ENCODE data around the gene MARCHF3. TPM values are rescaled to one million over a fixed set of nuclear protein-coding genes. Genes with fewer than 3 reads are reported as not detected.

Gene MARCHF3
- polyA plus RNA-seq, 4 donors = 3.6 to 8.5 (median 5.4) TPM

- H3K4me3 ChIP-seq (ENCODE audit: low read depth in 1 of 3, low read length in 3 of 3) = no peak overlapping the region
- WGBS, 3 donors = 40 to 86% (median 71%) methylated on average over 4 of the region's 4 CpGs
- no peaks in the 10 kb centered on the region for H3K27me3 ChIP-seq (ENCODE audit: control insufficient read depth in 3 of 3, insufficient read depth in 3 of 3, low read length in 3 of 3)
- peaks cover 0 to 4% (median 0%) of the 10 kb centered on the region in 3 donors for H3K4me1 ChIP-seq (ENCODE audit: control insufficient read depth in 3 of 3, insufficient read depth in 2 of 3, low read depth in 1 of 3, low read length in 2 of 3)
- no peaks in the 10 kb centered on the region for H3K9me3 ChIP-seq (ENCODE audit: control insufficient read depth in 2 of 2, insufficient read depth in 1 of 2, low read depth in 1 of 2, low read length in 1 of 2)
- no peaks in the 10 kb centered on the region for H3K36me3 ChIP-seq (ENCODE audit: control insufficient read depth in 3 of 3, insufficient read depth in 2 of 3, low read depth in 1 of 3, low read length in 3 of 3)
- FAIRE-seq (no peak), DNase-seq (peak in 1 of 2 donors; percentile 9)
- peak overlapping the region in 1 of 3 donors; percentile 72 for H3K27ac ChIP-seq (ENCODE audit: low read depth in 1 of 3, low read length in 2 of 3)
Observed at GRCh38 chr5:126852091-126852571, 178.2 kb downstream of the MARCHF3 start.

- WGBS, 3 donors = 59 to 89% (median 79%) methylated on average over 14 of the region's 14 CpGs
- Histone ChIP-seq H3K4me3 (ENCODE audit: low read depth in 1 of 3, low read length in 3 of 3) (no peak overlapping the region), H3K36me3 (ENCODE audit: control insufficient read depth in 3 of 3, insufficient read depth in 2 of 3, low read depth in 1 of 3, low read length in 3 of 3) (no peaks in the 10 kb centered on the region), H3K4me1 (ENCODE audit: control insufficient read depth in 3 of 3, insufficient read depth in 2 of 3, low read depth in 1 of 3, low read length in 2 of 3) (peaks cover 0 to 4% (median 0%) of the 10 kb centered on the region in 3 donors), H3K9me3 (ENCODE audit: control insufficient read depth in 2 of 2, insufficient read depth in 1 of 2, low read depth in 1 of 2, low read length in 1 of 2) (no peaks in the 10 kb centered on the region), H3K27ac (ENCODE audit: low read depth in 1 of 3, low read length in 2 of 3) (peak overlapping the region in 1 of 3 donors; percentile 72), H3K27me3 (ENCODE audit: control insufficient read depth in 3 of 3, insufficient read depth in 3 of 3, low read length in 3 of 3) (no peaks in the 10 kb centered on the region)
- FAIRE-seq (no peak), DNase-seq (no peak)
Observed at GRCh38 chr5:126851501-126852011, 178.8 kb downstream of the MARCHF3 start.

GRCh38 chr5:126849101-126849678, 181.2 kb downstream of the MARCHF3 start:
- WGBS, 3 donors = 13 to 50% (median 33%) methylated on average over 3 of the region's 3 CpGs
- DNase-seq (peak; percentile 64 to 71), FAIRE-seq (no peak)
- Histone ChIP-seq H3K27me3 (ENCODE audit: control insufficient read depth in 3 of 3, insufficient read depth in 3 of 3, low read length in 3 of 3) (no peaks in the 10 kb centered on the region), H3K27ac (ENCODE audit: low read depth in 1 of 3, low read length in 2 of 3) (no peak overlapping the region), H3K9me3 (ENCODE audit: control insufficient read depth in 2 of 2, insufficient read depth in 1 of 2, low read depth in 1 of 2, low read length in 1 of 2) (no peaks in the 10 kb centered on the region), H3K36me3 (ENCODE audit: control insufficient read depth in 3 of 3, insufficient read depth in 2 of 3, low read depth in 1 of 3, low read length in 3 of 3) (no peaks in the 10 kb centered on the region), H3K4me3 (ENCODE audit: low read depth in 1 of 3, low read length in 3 of 3) (no peak overlapping the region), H3K4me1 (ENCODE audit: control insufficient read depth in 3 of 3, insufficient read depth in 2 of 3, low read depth in 1 of 3, low read length in 2 of 3) (peaks cover 0 to 8% (median 4%) of the 10 kb centered on the region in 3 donors)

GRCh38 chr5:126848253-126848652, 182.1 kb downstream of the MARCHF3 start:
- Histone ChIP-seq H3K9me3 (ENCODE audit: control insufficient read depth in 2 of 2, insufficient read depth in 1 of 2, low read depth in 1 of 2, low read length in 1 of 2) (no peaks in the 10 kb centered on the region), H3K4me1 (ENCODE audit: control insufficient read depth in 3 of 3, insufficient read depth in 2 of 3, low read depth in 1 of 3, low read length in 2 of 3) (peaks cover 0 to 8% (median 4%) of the 10 kb centered on the region in 3 donors), H3K27me3 (ENCODE audit: control insufficient read depth in 3 of 3, insufficient read depth in 3 of 3, low read length in 3 of 3) (no peaks in the 10 kb centered on the region), H3K36me3 (ENCODE audit: control insufficient read depth in 3 of 3, insufficient read depth in 2 of 3, low read depth in 1 of 3, low read length in 3 of 3) (no peaks in the 10 kb centered on the region), H3K4me3 (ENCODE audit: low read depth in 1 of 3, low read length in 3 of 3) (no peak overlapping the region), H3K27ac (ENCODE audit: low read depth in 1 of 3, low read length in 2 of 3) (no peak overlapping the region)
- 69 to 78% (median 77%) methylated on average over 8 of the region's 8 CpGs for WGBS, 3 donors
- FAIRE-seq = no peak
- DNase-seq = no peak

GRCh38 chr5:126847826-126848251, 182.5 kb downstream of the MARCHF3 start:
- Histone ChIP-seq H3K4me1 (ENCODE audit: control insufficient read depth in 3 of 3, insufficient read depth in 2 of 3, low read depth in 1 of 3, low read length in 2 of 3) (peaks cover 0 to 8% (median 4%) of the 10 kb centered on the region in 3 donors), H3K4me3 (ENCODE audit: low read depth in 1 of 3, low read length in 3 of 3) (no peak overlapping the region), H3K27ac (ENCODE audit: low read depth in 1 of 3, low read length in 2 of 3) (no peak overlapping the region), H3K36me3 (ENCODE audit: control insufficient read depth in 3 of 3, insufficient read depth in 2 of 3, low read depth in 1 of 3, low read length in 3 of 3) (no peaks in the 10 kb centered on the region), H3K9me3 (ENCODE audit: control insufficient read depth in 2 of 2, insufficient read depth in 1 of 2, low read depth in 1 of 2, low read length in 1 of 2) (no peaks in the 10 kb centered on the region), H3K27me3 (ENCODE audit: control insufficient read depth in 3 of 3, insufficient read depth in 3 of 3, low read length in 3 of 3) (no peaks in the 10 kb centered on the region)
- FAIRE-seq (no peak), DNase-seq (no peak)
- WGBS, 3 donors = 72 to 91% (median 87%) methylated on average over 3 of the region's 3 CpGs

GRCh38 chr5:126847456-126847820, 182.9 kb downstream of the MARCHF3 start:
- 84 to 95% (median 91%) methylated on average over 4 of the region's 4 CpGs for WGBS, 3 donors
- H3K27ac ChIP-seq (ENCODE audit: low read depth in 1 of 3, low read length in 2 of 3) = no peak overlapping the region

GRCh38 chr5:126846744-126847455, 183.5 kb downstream of the MARCHF3 start:
- Histone ChIP-seq H3K36me3 (ENCODE audit: control insufficient read depth in 3 of 3, insufficient read depth in 2 of 3, low read depth in 1 of 3, low read length in 3 of 3) (no peaks in the 10 kb centered on the region), H3K27me3 (ENCODE audit: control insufficient read depth in 3 of 3, insufficient read depth in 3 of 3, low read length in 3 of 3) (no peaks in the 10 kb centered on the region), H3K9me3 (ENCODE audit: control insufficient read depth in 2 of 2, insufficient read depth in 1 of 2, low read depth in 1 of 2, low read length in 1 of 2) (no peaks in the 10 kb centered on the region), H3K27ac (ENCODE audit: low read depth in 1 of 3, low read length in 2 of 3) (no peak overlapping the region), H3K4me1 (ENCODE audit: control insufficient read depth in 3 of 3, insufficient read depth in 2 of 3, low read depth in 1 of 3, low read length in 2 of 3) (peaks cover 0 to 7% (median 4%) of the 10 kb centered on the region in 3 donors), H3K4me3 (ENCODE audit: low read depth in 1 of 3, low read length in 3 of 3) (no peak overlapping the region)
- WGBS, 3 donors = 87 to 95% (median 95%) methylated on average over 5 of the region's 5 CpGs
- FAIRE-seq = no peak
- DNase-seq = no peak

More at GRCh38 chr5:126847456-126847820, 182.9 kb downstream of the MARCHF3 start:
- H3K9me3 ChIP-seq (ENCODE audit: control insufficient read depth in 2 of 2, insufficient read depth in 1 of 2, low read depth in 1 of 2, low read length in 1 of 2) = no peaks in the 10 kb centered on the region
- no peak for DNase-seq
- H3K4me1 ChIP-seq (ENCODE audit: control insufficient read depth in 3 of 3, insufficient read depth in 2 of 3, low read depth in 1 of 3, low read length in 2 of 3) = peaks cover 0 to 8% (median 4%) of the 10 kb centered on the region in 3 donors
- H3K4me3 ChIP-seq (ENCODE audit: low read depth in 1 of 3, low read length in 3 of 3) = no peak overlapping the region
- H3K27me3 ChIP-seq (ENCODE audit: control insufficient read depth in 3 of 3, insufficient read depth in 3 of 3, low read length in 3 of 3) = no peaks in the 10 kb centered on the region
- no peaks in the 10 kb centered on the region for H3K36me3 ChIP-seq (ENCODE audit: control insufficient read depth in 3 of 3, insufficient read depth in 2 of 3, low read depth in 1 of 3, low read length in 3 of 3)
- FAIRE-seq = no peak

- no peak overlapping the region for H3K4me3 ChIP-seq (ENCODE audit: low read depth in 1 of 3, low read length in 3 of 3)
- FAIRE-seq (no peak), DNase-seq (no peak)
- H3K4me1 ChIP-seq (ENCODE audit: control insufficient read depth in 3 of 3, insufficient read depth in 2 of 3, low read depth in 1 of 3, low read length in 2 of 3) = peaks cover 0 to 4% (median 4%) of the 10 kb centered on the region in 3 donors
- no peaks in the 10 kb centered on the region for H3K36me3 ChIP-seq (ENCODE audit: control insufficient read depth in 3 of 3, insufficient read depth in 2 of 3, low read depth in 1 of 3, low read length in 3 of 3)
- H3K9me3 ChIP-seq (ENCODE audit: control insufficient read depth in 2 of 2, insufficient read depth in 1 of 2, low read depth in 1 of 2, low read length in 1 of 2) = no peaks in the 10 kb centered on the region
- H3K27ac ChIP-seq (ENCODE audit: low read depth in 1 of 3, low read length in 2 of 3) = no peak overlapping the region
- no peaks in the 10 kb centered on the region for H3K27me3 ChIP-seq (ENCODE audit: control insufficient read depth in 3 of 3, insufficient read depth in 3 of 3, low read length in 3 of 3)
Observed at GRCh38 chr5:126846344-126846743, 184.0 kb downstream of the MARCHF3 start.
